T-helper 1 cell treated with Interleukin-12 subunit alpha and Interleukin-12 subunit beta and Interleukin-4 antibody, amounts not matched to agents 30 μg/mL and 1 μg/mL, for 36 hours (primary cell): ENCODE results near the gene C11orf21.

ENCODE experiments used
- H3K27ac Mint-ChIP-seq: one replicate; pipeline ENCODE4 v1.8.0; 2021; ENCODE audit warnings: mild to moderate bottlenecking, mixed read lengths
- H3K27me3 Mint-ChIP-seq: one replicate; pipeline ENCODE4 v1.8.0; 2021; ENCODE audit warnings: low read depth, mixed read lengths
- H3K36me3 Mint-ChIP-seq: one replicate; pipeline ENCODE4 v1.8.0; 2021; ENCODE audit warnings: low read depth, mixed read lengths
- H3K4me1 Mint-ChIP-seq: one replicate; pipeline ENCODE4 v1.8.0; 2021; ENCODE audit warnings: low read depth, mixed read lengths
- H3K4me3 Mint-ChIP-seq: one replicate; pipeline ENCODE4 v1.8.0; 2021; ENCODE audit warnings: mild to moderate bottlenecking, moderate library complexity, mixed read lengths
- H3K9me3 Mint-ChIP-seq: one replicate; pipeline ENCODE4 v1.8.0; 2021; ENCODE audit warnings: mixed read lengths

Gene C11orf21

GRCh38 chr11:2280208-2280607, 21.5 kb downstream of the C11orf21 start:
- peaks cover 1% of the 10 kb centered on the region for H3K4me1 Mint-ChIP-seq
- peaks cover 44% of the 10 kb centered on the region for H3K27me3 Mint-ChIP-seq
- H3K4me3 Mint-ChIP-seq, result no peak overlapping the region
- peaks cover 9% of the 10 kb centered on the region for H3K9me3 Mint-ChIP-seq
- no peak overlapping the region for H3K27ac Mint-ChIP-seq
- H3K36me3 Mint-ChIP-seq, result no peaks in the 10 kb centered on the region

DNA sequence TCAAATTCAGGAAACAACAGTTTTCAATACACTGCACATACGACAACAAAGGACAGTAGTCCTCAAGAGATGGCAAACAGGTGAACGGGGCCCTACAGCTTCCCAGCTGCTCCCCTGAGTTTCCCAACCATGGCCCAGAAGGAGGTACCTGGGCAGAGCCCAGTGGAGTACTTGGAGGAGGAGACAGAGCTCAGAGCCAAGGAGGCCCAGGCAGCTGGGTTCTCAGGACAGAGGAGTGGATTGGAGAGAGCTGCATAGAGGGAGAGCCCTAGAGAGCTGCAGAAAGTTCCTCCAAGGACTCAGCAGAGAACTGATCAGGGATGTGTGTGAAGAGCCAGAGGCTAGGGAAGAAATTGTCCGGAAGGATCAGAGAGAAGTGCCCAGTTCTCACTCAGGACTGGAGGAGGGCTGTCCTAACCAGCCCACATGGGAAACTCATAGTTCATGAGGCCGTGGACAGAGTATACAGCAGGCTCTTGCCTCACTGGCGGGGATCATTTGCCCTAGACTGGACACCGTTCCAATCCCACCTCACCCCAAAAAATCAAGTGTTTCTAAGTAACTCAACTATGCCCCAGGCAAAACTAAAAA, 23.7 kb downstream of the C11orf21 start:
- H3K27ac Mint-ChIP-seq, result no peak overlapping the region
- H3K4me1 Mint-ChIP-seq, result peaks cover 1% of the 10 kb centered on the region
- H3K9me3 Mint-ChIP-seq, result peaks cover 9% of the 10 kb centered on the region
- no peak overlapping the region for H3K4me3 Mint-ChIP-seq
- peaks cover 37% of the 10 kb centered on the region for H3K27me3 Mint-ChIP-seq
- no peaks in the 10 kb centered on the region for H3K36me3 Mint-ChIP-seq

DNA sequence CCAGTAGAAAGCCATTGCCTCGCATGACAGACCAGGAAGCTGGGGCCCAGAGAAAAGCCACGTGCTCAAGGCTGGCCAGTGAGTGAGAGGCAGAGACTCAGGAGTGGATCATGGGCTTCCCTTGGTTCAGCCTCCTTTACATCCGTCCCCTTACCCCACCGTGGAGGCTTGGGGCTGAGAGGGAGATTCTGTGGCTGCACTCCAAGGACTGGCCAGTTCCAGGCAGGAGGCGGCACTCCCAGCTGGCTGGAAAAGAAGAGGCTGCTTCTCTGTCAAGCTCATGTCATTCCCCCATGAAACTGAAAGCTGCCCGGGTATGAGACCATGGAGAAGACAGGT, 24.7 kb downstream of the C11orf21 start:
- Mint-ChIP-seq H3K27me3 (peaks cover 37% of the 10 kb centered on the region), H3K36me3 (no peaks in the 10 kb centered on the region), H3K4me1 (peaks cover 1% of the 10 kb centered on the region), H3K4me3 (no peak overlapping the region), H3K9me3 (peaks cover 9% of the 10 kb centered on the region), H3K27ac (no peak overlapping the region)

- peaks cover 3% of the 10 kb centered on the region for H3K4me1 Mint-ChIP-seq
- no peak overlapping the region for H3K4me3 Mint-ChIP-seq
- peaks cover 9% of the 10 kb centered on the region for H3K9me3 Mint-ChIP-seq
- H3K36me3 Mint-ChIP-seq, result no peaks in the 10 kb centered on the region
- no peak overlapping the region for H3K27ac Mint-ChIP-seq
- H3K27me3 Mint-ChIP-seq, result peaks cover 36% of the 10 kb centered on the region
Measured at GRCh38 chr11:2276280-2277007, 25.3 kb downstream of the C11orf21 start.

DNA sequence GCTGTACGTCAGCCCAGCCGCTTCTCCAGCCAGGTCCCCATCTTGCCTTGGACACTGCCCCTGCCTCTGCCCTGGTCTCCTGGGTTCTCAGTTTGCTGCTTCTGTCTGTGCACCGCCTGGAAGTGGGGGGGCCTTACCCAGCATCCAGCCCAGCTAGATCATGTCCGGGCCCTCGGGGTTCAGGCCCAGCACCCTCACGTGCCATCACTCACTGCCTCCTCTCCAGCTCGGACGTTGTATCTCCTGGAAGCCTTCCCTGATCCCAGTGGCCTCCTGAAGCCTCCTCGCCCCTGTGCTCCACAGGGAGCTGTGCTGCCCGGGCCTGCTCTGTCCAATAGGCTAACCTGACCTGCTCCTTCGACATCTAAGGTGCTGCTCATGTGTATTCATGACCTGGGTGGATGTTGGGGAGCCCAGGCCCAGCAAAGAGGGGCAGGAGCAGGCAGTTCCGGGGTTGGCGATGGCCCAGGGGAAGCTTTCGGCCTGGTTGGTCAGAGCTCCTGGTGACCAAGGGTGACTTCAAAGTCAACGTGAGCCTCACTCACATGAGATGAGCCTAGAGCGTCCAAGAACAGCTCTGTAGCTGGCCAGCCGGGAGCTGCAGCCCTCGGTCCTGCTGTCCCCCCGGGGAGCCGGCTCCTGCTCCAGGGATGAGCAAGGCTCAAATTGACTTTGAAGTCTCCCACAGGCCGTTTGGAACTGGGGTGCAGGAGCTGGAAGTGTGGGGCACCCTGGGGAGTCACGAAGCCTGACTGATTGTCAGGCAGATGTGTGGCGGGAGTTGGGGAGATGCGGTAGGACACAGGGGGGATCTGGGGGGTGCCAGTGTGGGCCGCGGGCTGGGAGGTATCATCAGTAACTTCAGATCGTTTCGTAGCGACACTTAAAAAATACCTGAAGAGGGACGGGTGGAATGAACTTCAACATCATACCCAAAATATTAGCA, 26.1 kb downstream of the C11orf21 start:
- Mint-ChIP-seq H3K27ac (no peak overlapping the region), H3K4me3 (no peak overlapping the region), H3K27me3 (peaks cover 38% of the 10 kb centered on the region), H3K4me1 (peaks cover 3% of the 10 kb centered on the region), H3K9me3 (peaks cover 9% of the 10 kb centered on the region), H3K36me3 (no peaks in the 10 kb centered on the region)

- peaks cover 3% of the 10 kb centered on the region for H3K4me1 Mint-ChIP-seq
- no peaks in the 10 kb centered on the region for H3K9me3 Mint-ChIP-seq
- no peaks in the 10 kb centered on the region for H3K36me3 Mint-ChIP-seq
- H3K4me3 Mint-ChIP-seq, result no peak overlapping the region
- H3K27ac Mint-ChIP-seq, result no peak overlapping the region
- H3K27me3 Mint-ChIP-seq, result peaks cover 38% of the 10 kb centered on the region
Measured at GRCh38 chr11:2273771-2274170, 27.9 kb downstream of the C11orf21 start.

- Mint-ChIP-seq H3K27me3 (peaks cover 41% of the 10 kb centered on the region), H3K4me3 (no peak overlapping the region), H3K27ac (no peak overlapping the region), H3K4me1 (peaks cover 6% of the 10 kb centered on the region), H3K9me3 (no peaks in the 10 kb centered on the region), H3K36me3 (no peaks in the 10 kb centered on the region)
Measured at GRCh38 chr11:2273311-2273710, 28.4 kb downstream of the C11orf21 start.

DNA sequence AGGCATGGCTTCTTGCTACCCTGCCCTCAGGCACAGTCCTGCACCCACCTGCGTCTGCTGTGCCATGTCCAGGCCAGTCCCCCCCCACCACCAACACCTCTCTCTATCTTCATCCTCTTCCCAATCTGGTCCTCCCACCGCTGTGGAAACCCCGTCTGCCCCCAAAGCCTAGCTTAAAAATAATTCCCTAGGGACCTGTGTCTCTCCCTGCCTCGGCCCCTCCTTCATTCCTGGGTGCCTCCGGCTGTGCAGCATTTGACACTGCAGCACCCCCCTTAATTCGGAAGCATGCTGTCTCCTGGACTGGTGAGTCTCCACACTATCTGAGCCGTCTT, 28.8 kb downstream of the C11orf21 start:
- Mint-ChIP-seq H3K36me3 (no peaks in the 10 kb centered on the region), H3K9me3 (no peaks in the 10 kb centered on the region), H3K4me3 (no peak overlapping the region), H3K27me3 (peaks cover 43% of the 10 kb centered on the region), H3K27ac (no peak overlapping the region), H3K4me1 (peaks cover 6% of the 10 kb centered on the region)

DNA sequence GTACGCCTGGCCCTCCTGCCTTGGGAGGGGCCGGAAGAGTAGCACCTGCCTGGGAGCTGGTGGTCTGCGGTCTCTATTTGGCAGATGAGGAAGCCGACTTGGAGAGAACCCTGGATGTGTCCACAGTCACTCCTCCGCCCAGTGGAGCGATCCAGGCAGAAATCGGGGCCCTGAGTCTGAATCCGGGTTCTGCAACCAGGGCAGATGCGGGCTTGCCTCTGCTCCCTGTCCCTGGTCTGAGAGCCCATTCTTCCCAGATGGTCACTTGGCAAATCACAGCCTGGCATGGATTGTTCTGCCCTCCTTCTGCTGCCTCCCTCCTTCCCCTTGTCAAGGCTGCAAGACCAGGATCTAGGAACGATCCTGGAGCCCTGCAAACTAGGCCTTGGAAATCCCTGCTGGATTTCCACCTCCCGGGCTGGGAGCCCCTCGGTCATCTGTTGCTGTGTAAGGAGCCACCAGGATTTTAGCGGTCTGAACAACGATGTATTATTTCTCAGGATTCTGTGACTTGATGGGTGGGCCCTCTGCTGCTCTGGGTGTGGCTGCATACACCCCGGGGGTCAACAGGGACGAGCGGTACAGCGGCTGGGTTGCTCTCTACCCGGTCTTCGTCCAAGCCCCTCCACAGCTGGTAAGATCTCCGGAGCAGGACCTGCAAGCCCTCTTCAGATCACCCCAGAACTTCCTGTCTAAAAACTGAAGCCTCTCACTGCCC, 29.3 kb downstream of the C11orf21 start:
- no peaks in the 10 kb centered on the region for H3K36me3 Mint-ChIP-seq
- H3K27ac Mint-ChIP-seq, result no peak overlapping the region
- peaks cover 39% of the 10 kb centered on the region for H3K27me3 Mint-ChIP-seq
- H3K9me3 Mint-ChIP-seq, result no peaks in the 10 kb centered on the region
- H3K4me1 Mint-ChIP-seq, result peaks cover 5% of the 10 kb centered on the region
- H3K4me3 Mint-ChIP-seq, result no peak overlapping the region

DNA sequence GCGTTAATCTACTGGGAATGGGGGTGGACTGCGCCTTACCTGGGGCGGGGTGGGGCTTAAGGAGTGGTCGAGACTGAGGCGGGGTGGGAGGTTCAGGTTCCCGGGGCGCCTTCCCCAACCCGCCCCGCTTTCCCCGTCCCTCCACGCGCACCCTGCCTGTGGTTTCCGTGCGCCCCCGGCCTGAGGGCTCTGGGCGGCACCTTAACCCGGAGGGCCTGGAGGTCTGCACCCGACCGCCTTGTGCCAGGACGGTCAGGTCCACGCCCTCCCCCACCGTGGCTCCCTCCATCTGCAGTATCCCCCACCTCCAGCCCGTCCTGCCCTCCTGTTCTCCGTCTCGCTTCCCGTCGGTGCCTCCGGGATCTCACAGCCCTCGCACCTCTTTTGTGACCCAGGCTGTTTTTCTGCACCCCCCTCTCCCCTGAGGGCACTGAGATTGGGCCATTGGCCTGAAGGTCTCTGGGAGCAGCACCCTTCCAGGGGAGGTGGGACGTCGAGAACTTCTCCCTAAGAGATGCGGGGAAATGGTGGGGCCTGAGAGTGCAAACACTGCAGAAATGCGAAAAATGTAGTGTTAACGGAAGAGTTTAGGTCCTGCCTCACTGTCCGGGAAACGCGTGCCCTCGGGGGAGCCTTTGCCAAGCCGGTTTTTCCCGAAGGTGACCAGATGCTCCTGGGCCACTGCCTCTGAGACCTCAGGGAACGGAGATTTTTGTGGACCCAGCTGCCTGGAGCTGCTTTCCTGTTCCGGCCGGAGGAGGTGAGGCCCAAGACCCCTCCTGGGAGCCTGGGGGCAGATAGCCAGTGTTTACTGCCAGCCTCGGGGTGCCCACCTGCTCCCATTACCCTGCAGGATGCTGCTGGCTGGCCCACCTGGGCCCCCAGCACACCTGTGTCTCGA, 30.1 kb downstream of the C11orf21 start:
- Mint-ChIP-seq H3K4me3 (no peak overlapping the region), H3K4me1 (peaks cover 6% of the 10 kb centered on the region), H3K9me3 (no peaks in the 10 kb centered on the region), H3K27me3 (peaks cover 37% of the 10 kb centered on the region), H3K36me3 (no peaks in the 10 kb centered on the region), H3K27ac (no peak overlapping the region)

DNA sequence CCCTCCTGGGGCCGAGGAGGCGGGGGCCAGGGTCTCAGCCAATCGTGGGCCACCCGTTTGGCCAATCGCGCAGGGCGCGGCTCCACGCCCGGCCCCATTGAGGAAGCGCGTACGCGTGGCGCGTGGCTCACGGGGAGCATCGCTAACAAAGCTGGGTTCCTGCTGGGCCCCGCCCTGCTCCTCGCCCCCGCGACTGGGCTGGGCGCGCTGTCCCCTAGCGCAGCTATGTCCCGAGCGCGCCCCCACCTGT, 30.7 kb downstream of the C11orf21 start:
- peaks cover 37% of the 10 kb centered on the region for H3K27me3 Mint-ChIP-seq
- no peak overlapping the region for H3K27ac Mint-ChIP-seq
- H3K9me3 Mint-ChIP-seq, result no peaks in the 10 kb centered on the region

GRCh38 chr11:2270322-2271076, 31.2 kb downstream of the C11orf21 start, which contains the start of gene ASCL2:
Gene ASCL2 (minus strand): TSS chr11:2270588. CDS start chr11:2270332, 256 bp downstream.
- H3K27me3 Mint-ChIP-seq, result peaks cover 37% of the 10 kb centered on the region
- peaks cover 17% of the 10 kb centered on the region for H3K4me1 Mint-ChIP-seq
- no peaks in the 10 kb centered on the region for H3K9me3 Mint-ChIP-seq
- H3K4me3 Mint-ChIP-seq, result peak within 1 kb of the TSS; percentile 34
- H3K36me3 Mint-ChIP-seq, result no peaks in the 10 kb centered on the region
- H3K27ac Mint-ChIP-seq, result no peak within 1 kb of the TSS

More for the DNA sequence above, 30.7 kb downstream of the C11orf21 start:
- Mint-ChIP-seq H3K36me3 (no peaks in the 10 kb centered on the region), H3K4me3 (no peak overlapping the region), H3K4me1 (peaks cover 12% of the 10 kb centered on the region)

- H3K4me3 Mint-ChIP-seq, result no peak overlapping the region
- no peaks in the 10 kb centered on the region for H3K36me3 Mint-ChIP-seq
- no peaks in the 10 kb centered on the region for H3K9me3 Mint-ChIP-seq
- peaks cover 20% of the 10 kb centered on the region for H3K4me1 Mint-ChIP-seq
- H3K27ac Mint-ChIP-seq, result no peak overlapping the region
- peaks cover 37% of the 10 kb centered on the region for H3K27me3 Mint-ChIP-seq
Measured at GRCh38 chr11:2269601-2270321, 32.0 kb downstream of the C11orf21 start.
